Activated CD4-positive, alpha-beta T cell treated with anti-CD3 and anti-CD28 coated beads, Interleukin-2, amount 10 ng/mL, durations not matched to agents 24 days and 14 days (primary cell): ENCODE measurements around the gene SMIM10. TPM values are rescaled to one million over a fixed set of nuclear protein-coding genes. Genes with fewer than 3 reads are reported as not detected.
"Not testable (repeated sequence)": the region's sequence is repeated elsewhere in the genome, so short reads cannot be mapped to it uniquely, and the experiment has no call there.

Source experiments
- DNase-seq: peaks from one replicate; pipeline ENCODE4 v3.0.0; 2022
- H3K27ac Mint-ChIP-seq: one replicate; pipeline ENCODE4 v1.8.0; 2022; ENCODE audit warnings: mild to moderate bottlenecking, mixed read lengths
- H3K27me3 Mint-ChIP-seq: one replicate; pipeline ENCODE4 v1.8.0; 2022; ENCODE audit warnings: mixed read lengths
- H3K36me3 Mint-ChIP-seq: one replicate; pipeline ENCODE4 v1.8.0; 2022; ENCODE audit warnings: low read depth, mild to moderate bottlenecking, mixed read lengths
- H3K4me1 Mint-ChIP-seq: one replicate; pipeline ENCODE4 v1.8.0; 2021; ENCODE audit warnings: mixed read lengths
- H3K4me3 Mint-ChIP-seq: one replicate; pipeline ENCODE4 v1.8.0; 2022; ENCODE audit warnings: mild to moderate bottlenecking, moderate library complexity, mixed read lengths
- H3K9me3 Mint-ChIP-seq: one replicate; pipeline ENCODE4 v1.8.0; 2021; ENCODE audit warnings: mixed read lengths
- intact Hi-C: fragments of 100-400 bp; cut with micrococcal nuclease; formaldehyde crosslinking; loops from one replicate; pipeline ENCODE4 v1.15.1; 2023
- total RNA-seq: library from RNA; stranded (reverse); gene quantifications from 2 replicates; pipeline ENCODE4 v1.2.3, GENCODE V29; 2022

Gene SMIM10
- total RNA-seq, 1 donor from 2014 or later: 0.65 TPM

DNA sequence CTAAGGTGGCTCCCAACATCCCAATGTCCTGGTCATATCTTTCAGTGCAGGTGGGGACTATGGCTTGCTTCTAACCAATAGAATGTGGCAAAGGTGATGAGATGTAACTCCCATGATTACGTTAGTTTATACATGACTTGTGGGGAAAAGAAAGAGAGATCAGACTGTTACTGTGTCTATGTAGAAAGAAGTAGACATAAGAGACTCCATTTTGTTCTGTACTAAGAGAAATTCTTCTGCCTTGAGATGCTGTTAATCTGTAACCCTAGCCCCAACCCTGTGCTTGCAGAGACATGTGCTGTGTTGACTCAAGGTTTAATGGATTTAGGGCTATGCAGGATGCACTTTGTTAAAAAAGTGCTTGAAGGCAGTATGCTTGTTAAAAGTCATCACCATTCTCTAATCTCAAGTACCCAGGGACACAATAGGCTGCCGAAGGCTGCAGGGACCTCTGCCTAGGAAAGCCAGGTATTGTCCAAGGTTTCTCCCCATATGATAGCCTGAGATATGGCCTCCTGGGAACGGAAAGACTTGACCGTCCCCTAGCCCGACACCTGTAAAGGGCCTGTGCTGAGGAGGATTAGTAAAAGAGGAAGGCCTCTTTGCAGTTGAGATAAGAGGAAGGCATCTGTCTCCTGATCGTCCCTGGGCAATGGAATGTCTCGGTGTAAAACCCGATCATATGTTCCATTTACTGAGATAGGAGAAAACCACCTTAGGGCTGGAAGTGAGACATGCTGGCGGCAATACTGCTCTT lies 39.6 kb downstream of the SMIM10 start:
- H3K27ac Mint-ChIP-seq, H3K9me3 Mint-ChIP-seq, intact Hi-C loops, DNase-seq, H3K4me3 Mint-ChIP-seq: not testable (repeated sequence)
- H3K36me3 Mint-ChIP-seq: peaks cover 16% of the 10 kb centered on the region
- peaks cover 11% of the 10 kb centered on the region for H3K4me1 Mint-ChIP-seq
- peaks cover 26% of the 10 kb centered on the region for H3K27me3 Mint-ChIP-seq

DNA sequence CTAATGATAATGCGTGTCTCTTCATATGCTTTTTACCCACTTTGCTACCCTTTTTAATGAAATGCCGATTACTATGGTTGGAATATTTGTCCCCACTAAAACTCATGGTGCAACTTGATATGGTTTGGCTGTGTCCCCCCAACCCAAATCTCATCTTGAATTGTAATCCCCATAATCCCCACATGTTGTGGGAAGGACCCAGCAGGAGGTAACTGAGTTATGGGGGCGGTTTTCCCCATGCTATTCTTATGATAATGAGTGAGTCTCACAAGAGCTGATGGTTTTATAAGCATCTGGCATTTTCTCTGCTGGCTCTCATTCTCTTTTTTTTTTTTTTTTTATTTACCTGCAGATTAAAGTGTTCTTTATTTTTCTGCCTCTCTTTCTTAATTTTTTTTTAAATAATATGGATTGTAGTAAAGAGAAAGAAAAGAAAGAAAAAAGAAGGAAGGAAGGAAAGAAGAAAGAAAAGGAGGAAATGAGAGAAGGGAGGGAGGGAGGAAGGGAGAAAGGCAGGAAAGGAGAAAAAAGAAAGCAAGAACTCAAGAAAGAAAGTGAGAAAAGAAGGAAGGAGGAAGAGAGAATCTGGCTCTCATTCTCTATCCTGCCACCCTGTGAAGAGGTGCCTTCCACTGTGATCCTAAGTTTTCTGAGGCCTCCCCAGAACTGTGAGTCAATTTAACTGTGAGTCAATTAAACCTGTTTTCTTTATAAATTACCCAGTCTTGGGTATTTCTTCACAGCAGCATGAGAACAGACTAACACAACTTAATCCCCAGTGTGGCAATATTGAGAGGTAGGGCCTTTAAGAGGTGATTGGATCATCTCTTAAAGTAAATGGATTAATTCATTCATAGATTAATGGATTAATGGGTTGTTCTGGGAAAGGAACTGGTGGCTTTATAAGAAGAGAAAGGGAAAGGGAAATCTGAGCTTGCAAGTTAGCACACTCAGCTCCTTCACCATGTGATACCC lies 50.6 kb downstream of the SMIM10 start:
- intact Hi-C loops, H3K4me1 Mint-ChIP-seq, H3K27me3 Mint-ChIP-seq, H3K4me3 Mint-ChIP-seq, H3K27ac Mint-ChIP-seq, H3K9me3 Mint-ChIP-seq, DNase-seq, H3K36me3 Mint-ChIP-seq: not testable (repeated sequence)

Other genes with a start within 250 kb of the SMIM10 start
- 42.6 and 43.4 TPM in 2 replicates for gene PABIR2, start 193.8 kb upstream of the SMIM10 start, total RNA-seq
- gene MOSPD1, start 75.7 kb upstream of the SMIM10 start, total RNA-seq: 11.5 and 15.6 TPM in 2 replicates
- gene RTL8B, start 31.6 kb downstream of the SMIM10 start, total RNA-seq: 0.96 and 1.2 TPM in 2 replicates
- 33.3 and 34.5 TPM in 2 replicates for gene RTL8C, start 41.4 kb downstream of the SMIM10 start, total RNA-seq
- 13.5 and 14.8 TPM in 2 replicates for gene RTL8A, start 61.1 kb downstream of the SMIM10 start, total RNA-seq
- gene SMIM10L2B, start 107.7 kb downstream of the SMIM10 start, total RNA-seq: 0.07 and 0.12 TPM in 2 replicates
- gene ETDB, start 129.5 kb downstream of the SMIM10 start, total RNA-seq: not detected in 2 replicates
- gene CT55, start 180.4 kb downstream of the SMIM10 start, total RNA-seq: not detected in 2 replicates